SK-N-DZ (cell line): Measurements from ENCODE around the gene FMOD.

Experiments
- DNase-seq: peaks from one replicate; pipeline ENCODE4 v3.0.0-alpha.2; 2015; ENCODE audit warnings: low spot score

The FMOD gene

GRCh38 chr1:203361945-203362719 is 11.2 kb upstream of the FMOD start:
- no peak for DNase-seq

GRCh38 chr1:203360547-203361185 is 9.7 kb upstream of the FMOD start:
- DNase-seq: peak; percentile 9

- DNase-seq: no peak
These were observed 8.2 kb upstream of the FMOD start for GRCh38 chr1:203359010-203359571.

GRCh38 chr1:203354246-203354645 is 3.3 kb upstream of the FMOD start:
- DNase-seq: no peak

GRCh38 chr1:203353486-203353885 is 2.6 kb upstream of the FMOD start:
- no peak for DNase-seq

GRCh38 chr1:203349773-203350524 is 973 bp downstream of the FMOD start:
- no peak for DNase-seq

- DNase-seq: no peak
These were observed 1.8 kb downstream of the FMOD start for GRCh38 chr1:203349166-203349565.

GRCh38 chr1:203346769-203347102 is 4.2 kb downstream of the FMOD start:
- DNase-seq: no peak

- DNase-seq: no peak
These were observed 4.7 kb downstream of the FMOD start for GRCh38 chr1:203346060-203346768.

- DNase-seq: no peak
These were observed 6.8 kb downstream of the FMOD start for GRCh38 chr1:203343956-203344754.

- peak; percentile 52 for DNase-seq
These were observed 8.6 kb downstream of the FMOD start for GRCh38 chr1:203342192-203342940.

GRCh38 chr1:203340112-203340790 is 10.7 kb downstream of the FMOD start:
- DNase-seq: peak; percentile 74

- DNase-seq: peak; percentile 64
These were observed 12.4 kb downstream of the FMOD start for GRCh38 chr1:203338335-203339036.

- DNase-seq: no peak
These were observed 14.8 kb downstream of the FMOD start for GRCh38 chr1:203336097-203336496.

GRCh38 chr1:203335503-203335902 is 15.4 kb downstream of the FMOD start:
- DNase-seq: no peak

GRCh38 chr1:203331224-203331623 is 19.7 kb downstream of the FMOD start:
- no peak for DNase-seq

- DNase-seq: peak; percentile 75
These were observed 22.2 kb downstream of the FMOD start for GRCh38 chr1:203328714-203329122.

GRCh38 chr1:203327684-203328457 is 23.1 kb downstream of the FMOD start:
- DNase-seq: peak; percentile 80
